Right atrium auricular region (tissue), 2 donors: Measurements from ENCODE around the gene TTC23. TPM values are rescaled to one million over a fixed set of nuclear protein-coding genes. Genes with fewer than 3 reads are reported as not detected.

Experiments used
- DNase-seq: peaks from one replicate; pipeline ENCODE4 v3.0.0-alpha.2; 2019; ENCODE audit warnings: low spot score
- H3K27ac ChIP-seq, 2 donors: fragments of 200-600 bp; sonication (generic); 1 replicate in 1 of 2; 2 replicates in 1 of 2; pipeline ENCODE4 v1.5.1; 2016 to 2019
- H3K27me3 ChIP-seq, 2 donors: fragments of 200-600 bp; sonication (generic); one replicate each; pipeline versions ENCODE4 v1.5.1 to v1.6.0; 2017 to 2019
- H3K36me3 ChIP-seq: fragments of 200-600 bp; sonication (generic); one replicate; pipeline ENCODE4 v1.5.1; 2016
- H3K4me1 ChIP-seq, 2 donors: fragments of 200-600 bp; sonication (generic); one replicate each; pipeline versions ENCODE4 v1.5.1 to v1.6.0; 2017 to 2019
- H3K4me3 ChIP-seq, 2 donors: fragments of 200-600 bp; sonication (generic); 1 replicate in 1 of 2; 2 replicates in 1 of 2; pipeline ENCODE4 v1.5.1; 2017 to 2019; ENCODE audit warnings: mild to moderate bottlenecking in 1 of 2, moderate library complexity in 1 of 2
- H3K9me3 ChIP-seq, 2 donors: fragments of 200-600 bp; sonication (generic); one replicate each; pipeline ENCODE4 v1.5.1; 2019
- CTCF ChIP-seq, 2 donors: fragments of 200-600 bp; sonication (generic); IDR thresholded peaks; one replicate each; pipeline ENCODE4 v1.5.1; 2019; ENCODE audit warnings: antibody characterized with exemption in 2 of 2
- total RNA-seq, 2 donors: library from RNA; depleted of rRNA; stranded (reverse); fragments of >200 nt; gene quantifications; one replicate each; pipeline ENCODE4 v1.1.0, GENCODE V29; 2016

The TTC23 gene
- total RNA-seq, 2 donors from 2014 or later: 13.6 to 14.6 TPM

- Histone ChIP-seq H3K27ac (peak overlapping the region; percentile 81 to 88), H3K4me3 (no peak overlapping the region), H3K27me3 (no peaks in the 10 kb centered on the region), H3K4me1 (peaks cover 0 to 56% of the 10 kb centered on the region in 2 donors), H3K36me3 (no peaks in the 10 kb centered on the region), H3K9me3 (no peaks in the 10 kb centered on the region)
- TF ChIP-seq CTCF (IDR thresholded peaks at IDR 0.05): no peak
- no peak for DNase-seq
Measured at GRCh38 chr15:99180086-99180963, 69.1 kb downstream of the TTC23 start.

GRCh38 chr15:99177679-99178078 lies 71.7 kb downstream of the TTC23 start:
- no peak for TF ChIP-seq CTCF (IDR thresholded peaks at IDR 0.05)
- Histone ChIP-seq H3K9me3 (no peaks in the 10 kb centered on the region), H3K4me1 (peaks cover 0 to 81% of the 10 kb centered on the region in 2 donors), H3K36me3 (no peaks in the 10 kb centered on the region), H3K27ac (peak overlapping the region in 1 of 2 donors; percentile 95), H3K4me3 (no peak overlapping the region), H3K27me3 (no peaks in the 10 kb centered on the region)
- DNase-seq: no peak

GRCh38 chr15:99176757-99177156 lies 72.6 kb downstream of the TTC23 start:
- no peak for TF ChIP-seq CTCF (IDR thresholded peaks at IDR 0.05)
- DNase-seq: no peak
- H3K4me3 ChIP-seq: no peak overlapping the region
- no peaks in the 10 kb centered on the region for H3K9me3 ChIP-seq
- H3K4me1 ChIP-seq: peaks cover 0 to 74% of the 10 kb centered on the region in 2 donors
- peak overlapping the region in 1 of 2 donors; percentile 95 for H3K27ac ChIP-seq
- H3K27me3 ChIP-seq: no peaks in the 10 kb centered on the region
- no peaks in the 10 kb centered on the region for H3K36me3 ChIP-seq

GRCh38 chr15:99174567-99175395 lies 74.6 kb downstream of the TTC23 start:
- Histone ChIP-seq H3K4me3 (no peak overlapping the region), H3K36me3 (no peaks in the 10 kb centered on the region), H3K4me1 (peaks cover 0 to 68% of the 10 kb centered on the region in 2 donors), H3K27ac (peak overlapping the region; percentile 83 to 95), H3K27me3 (no peaks in the 10 kb centered on the region), H3K9me3 (no peaks in the 10 kb centered on the region)
- TF ChIP-seq CTCF (IDR thresholded peaks at IDR 0.05): no peak
- DNase-seq: no peak

- Histone ChIP-seq H3K27me3 (no peaks in the 10 kb centered on the region), H3K4me1 (peaks cover 0 to 83% of the 10 kb centered on the region in 2 donors), H3K4me3 (no peak overlapping the region), H3K27ac (peak overlapping the region; percentile 83 to 95), H3K9me3 (no peaks in the 10 kb centered on the region), H3K36me3 (no peaks in the 10 kb centered on the region)
- TF ChIP-seq CTCF (IDR thresholded peaks at IDR 0.05): no peak
- no peak for DNase-seq
Measured at GRCh38 chr15:99172989-99173388, 76.4 kb downstream of the TTC23 start.
